HG02642 (cell line): ENCODE measurements around the gene KRTAP12-2.
"Not testable (repeated sequence)": the region's sequence is repeated elsewhere in the genome, so short reads cannot be mapped to it uniquely, and the experiment has no call there.

ENCODE experiments used
- ATAC-seq: cut with Tn5 transposase; IDR thresholded peaks from one replicate; pipeline ENCODE4 v1.9.1; 2021; ENCODE audit warnings: mild to moderate bottlenecking; ENCODE audit not compliant: unreplicated experiment, poor library complexity

The KRTAP12-2 gene

GRCh38 chr21:44653656-44654575 is 12.8 kb downstream of the KRTAP12-2 start:
- ATAC-seq, result no peak

DNA sequence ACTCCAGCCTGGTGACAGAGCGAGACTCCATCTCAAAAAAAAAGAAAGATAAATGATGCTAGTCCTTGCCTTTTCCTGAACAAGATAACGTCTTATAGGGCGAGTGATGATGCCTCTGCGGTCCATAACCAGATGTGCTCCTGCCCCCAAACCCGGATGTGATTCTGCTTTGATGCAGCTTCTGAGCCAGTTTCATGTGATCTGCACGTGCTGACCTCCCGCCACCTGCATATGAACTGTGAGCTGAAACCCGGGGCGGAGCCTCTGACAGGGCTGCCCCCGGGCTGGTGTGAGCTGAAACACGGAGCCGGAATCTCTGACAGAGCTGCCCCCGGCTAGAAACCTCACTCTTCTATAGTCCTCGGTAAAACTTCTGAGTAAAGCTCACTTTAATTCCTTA is 13.6 kb downstream of the KRTAP12-2 start:
- ATAC-seq, result no peak

DNA sequence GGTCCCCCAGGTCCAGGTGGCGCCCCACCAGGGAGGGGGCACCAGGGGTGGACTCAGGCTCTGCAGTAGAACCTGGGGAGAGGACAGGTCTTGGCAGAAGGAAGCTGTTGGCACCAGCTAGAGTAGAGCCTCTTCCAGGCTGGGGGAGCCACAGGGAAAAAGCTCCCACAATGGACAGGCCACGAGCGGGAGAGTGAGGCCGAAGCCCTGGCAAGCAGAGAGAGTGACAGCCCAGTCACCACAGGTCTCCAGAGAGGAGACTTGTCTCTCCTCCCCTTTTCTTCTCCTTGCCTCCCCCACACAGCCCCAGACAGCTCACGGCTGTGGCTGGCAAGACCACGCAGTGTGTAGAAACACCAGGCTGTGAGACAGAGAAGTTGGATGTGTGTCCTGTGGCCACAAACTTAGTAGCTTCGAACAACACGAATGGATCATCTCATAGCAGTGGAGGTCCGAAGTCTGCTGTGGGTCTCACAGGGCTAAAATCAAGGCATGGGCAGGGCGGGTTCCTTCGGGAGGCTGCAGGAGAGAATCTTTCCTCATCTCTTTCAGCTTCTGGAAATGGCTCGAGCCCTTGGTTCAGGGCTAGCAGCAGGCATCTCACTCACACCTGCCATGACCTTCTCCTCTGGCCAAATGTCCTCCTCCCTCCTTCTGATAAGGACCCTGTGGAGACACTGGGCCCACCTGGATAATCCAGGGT is 15.6 kb downstream of the KRTAP12-2 start:
- no peak for ATAC-seq

DNA sequence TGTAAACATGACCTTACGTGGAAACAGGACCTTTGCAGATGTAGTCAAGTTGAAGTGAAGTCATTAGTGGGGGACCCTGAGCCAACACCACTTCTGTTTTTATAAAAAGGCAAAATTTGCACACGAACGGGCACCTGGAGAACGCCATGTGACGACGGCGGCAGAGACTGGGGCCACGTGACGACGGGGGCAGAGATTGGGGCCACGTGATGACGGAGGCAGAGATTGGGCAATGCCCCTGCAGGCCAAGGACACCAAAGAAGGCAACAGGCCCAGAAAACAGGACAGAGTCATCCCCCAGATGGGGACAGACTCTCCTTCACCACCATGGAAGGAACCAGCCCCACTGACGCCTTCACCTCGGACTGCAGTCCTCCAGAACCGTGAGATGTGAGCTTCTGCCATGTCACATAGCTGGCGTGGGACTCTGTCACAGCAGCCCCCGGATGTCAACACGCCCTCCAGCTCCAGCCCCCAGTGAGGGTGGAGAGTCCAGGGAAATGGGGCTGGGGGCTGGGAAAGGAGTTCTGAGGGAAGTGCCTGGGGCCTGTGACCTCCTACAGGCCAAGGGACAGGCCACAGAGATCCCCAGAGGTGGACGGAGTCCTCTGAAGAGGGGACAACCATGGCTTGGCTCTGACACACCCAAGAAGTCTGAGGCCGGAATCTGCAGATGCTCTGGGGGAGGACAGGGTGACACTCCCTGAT is 16.3 kb downstream of the KRTAP12-2 start:
- no peak for ATAC-seq

- ATAC-seq, result no peak
Measured at GRCh38 chr21:44649521-44650100, 17.1 kb downstream of the KRTAP12-2 start.

GRCh38 chr21:44648557-44649311 is 18.0 kb downstream of the KRTAP12-2 start:
- no peak for ATAC-seq

GRCh38 chr21:44647222-44647552 is 19.5 kb downstream of the KRTAP12-2 start:
- ATAC-seq, result no peak

- not testable (repeated sequence) for ATAC-seq
Measured at GRCh38 chr21:44646366-44647221, 20.1 kb downstream of the KRTAP12-2 start, which contains the start of gene KRTAP10-11. Gene KRTAP10-11 (plus strand): TSS chr21:44646414. CDS start chr21:44646459, 45 bp downstream.

GRCh38 chr21:44644878-44645277 is 21.8 kb downstream of the KRTAP12-2 start:
- no peak for ATAC-seq

GRCh38 chr21:44643741-44644310 is 22.9 kb downstream of the KRTAP12-2 start:
- ATAC-seq, result no peak

- ATAC-seq, result no peak
Measured at GRCh38 chr21:44640761-44641160, 26.0 kb downstream of the KRTAP12-2 start.

DNA sequence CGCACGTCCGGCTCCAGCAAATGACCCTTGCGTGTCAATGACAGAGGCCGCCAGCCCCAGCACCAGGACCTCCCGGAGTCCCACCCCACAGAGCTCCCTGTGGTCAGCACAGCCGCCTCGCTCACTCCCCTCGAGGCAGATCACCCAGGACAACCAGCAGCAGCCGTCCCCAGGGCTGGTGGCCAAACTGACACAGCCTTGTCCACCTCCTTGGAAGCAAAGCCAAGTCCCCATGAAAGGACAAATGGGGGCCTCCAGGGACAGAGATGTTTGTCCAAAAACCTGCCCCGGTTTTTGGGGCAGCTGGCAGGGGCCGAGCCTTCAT is 27.4 kb downstream of the KRTAP12-2 start:
- no peak for ATAC-seq

DNA sequence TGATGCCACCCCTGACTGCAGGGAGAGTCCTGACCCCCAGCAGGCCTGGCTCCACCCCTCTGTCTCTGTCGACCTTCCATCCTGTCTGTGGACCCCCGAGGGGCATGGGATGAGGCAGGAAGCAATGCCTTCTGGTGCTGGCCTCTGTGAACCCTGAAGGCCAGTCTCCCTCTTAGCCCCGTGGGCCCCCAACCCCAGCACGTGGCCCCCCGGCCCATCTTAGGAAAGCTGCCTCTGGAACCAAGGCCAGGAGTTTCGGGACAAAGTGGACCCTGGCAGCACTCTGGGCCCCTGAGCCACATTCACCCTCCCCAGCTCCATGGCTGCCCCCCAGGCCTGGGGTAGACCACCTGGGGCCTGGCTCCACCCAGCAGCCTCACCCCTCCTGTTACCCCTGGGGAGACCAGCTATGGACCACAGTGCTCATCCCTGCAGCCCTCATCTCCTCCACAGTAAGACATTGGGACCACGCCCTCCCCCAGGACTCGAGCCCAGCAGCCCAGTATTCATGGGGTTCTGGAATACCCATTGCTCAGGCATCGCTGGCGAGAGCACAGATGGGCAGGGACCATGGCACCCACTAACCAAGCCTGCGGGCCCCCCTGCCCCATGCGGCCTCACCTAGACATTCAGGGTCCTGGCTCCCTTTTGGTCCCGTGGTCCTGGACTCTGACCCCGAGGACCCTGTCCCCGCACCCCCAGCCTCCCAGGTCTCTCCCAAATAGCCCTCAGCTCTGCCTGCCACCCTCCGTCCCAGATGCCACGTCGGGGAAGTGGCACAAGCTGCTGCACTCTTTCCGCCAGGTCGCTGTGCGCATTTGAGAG is 28.0 kb downstream of the KRTAP12-2 start:
- not testable (repeated sequence) for ATAC-seq

DNA sequence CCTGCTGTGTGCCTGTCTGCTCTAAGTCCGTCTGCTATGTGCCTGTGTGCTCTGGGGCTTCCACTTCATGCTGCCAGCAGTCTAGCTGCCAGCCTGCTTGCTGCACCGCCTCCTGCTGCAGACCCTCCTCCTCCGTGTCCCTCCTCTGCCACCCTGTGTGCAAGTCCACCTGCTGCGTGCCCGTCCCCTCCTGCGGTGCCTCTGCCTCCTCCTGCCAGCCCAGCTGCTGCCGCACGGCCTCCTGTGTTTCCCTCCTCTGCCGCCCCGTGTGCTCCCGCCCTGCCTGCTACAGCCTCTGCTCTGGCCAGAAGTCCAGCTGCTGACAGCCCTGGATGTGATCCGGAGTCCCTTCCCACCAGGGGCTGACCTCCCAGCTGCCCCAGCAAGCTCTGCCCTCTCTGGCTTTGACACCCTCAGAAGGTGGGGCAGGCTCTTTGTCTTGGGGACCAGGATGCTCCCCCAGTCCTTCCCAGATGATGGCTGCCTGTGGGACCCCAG is 28.8 kb downstream of the KRTAP12-2 start:
- ATAC-seq, result not testable (repeated sequence)

- no peak for ATAC-seq
Measured at GRCh38 chr21:44637018-44637850, 29.5 kb downstream of the KRTAP12-2 start, which contains the start of gene KRTAP10-10. Gene KRTAP10-10 (plus strand): TSS chr21:44637356. CDS start chr21:44637418, 62 bp downstream.

GRCh38 chr21:44636209-44637017 is 30.3 kb downstream of the KRTAP12-2 start:
- no peak for ATAC-seq
